Breast epithelium (tissue), 3 donors: ENCODE measurements around the gene GET4.

Experiments used
- CTCF ChIP-seq, 3 donors: fragments of 450-650 bp; IDR thresholded peaks; one replicate each; pipeline ENCODE4 v1.5.1; 2016 to 2017; ENCODE audit warnings: antibody characterized with exemption in 3 of 3, mild to moderate bottlenecking in 3 of 3, moderate library complexity in 3 of 3
- POLR2A ChIP-seq: fragments of 450-650 bp; IDR thresholded peaks from one replicate; pipeline ENCODE4 v1.6.1; 2016; ENCODE audit warnings: antibody characterized with exemption, mild to moderate bottlenecking, moderate library complexity
- POLR2AphosphoS5 ChIP-seq, 3 donors: sonication (generic); formaldehyde crosslinking; IDR thresholded peaks; one replicate each; pipeline ENCODE4 v1.6.1; 2017; ENCODE audit warnings: antibody characterized with exemption in 3 of 3

GRCh38 chr7:889025-889390 is 12.7 kb downstream of the GET4 start:
- TF ChIP-seq POLR2A = no peak
- TF ChIP-seq CTCF (IDR thresholded peaks at IDR 0.05) = no peak
- no peak for TF ChIP-seq POLR2AphosphoS5 (IDR thresholded peaks at IDR 0.05)
